ENCODE data around the gene TCF7L1. TPM values are rescaled to one million over a fixed set of nuclear protein-coding genes. Genes with fewer than 3 reads are reported as not detected.

TCF7L1 gene
- total RNA-seq, 1 donor from 2014 or later: 1.3 TPM

GRCh38 chr2:85264471-85264870 lies 131.3 kb downstream of the TCF7L1 start:
- TF ChIP-seq CTCF (IDR thresholded peaks at IDR 0.05; ENCODE audit: insufficient read depth, low read length, severe bottlenecking): no peak
- H3K27me3 ChIP-seq (ENCODE audit: control insufficient read depth, insufficient read depth, low read length): no peaks in the 10 kb centered on the region
- no peaks in the 10 kb centered on the region for H3K36me3 ChIP-seq (ENCODE audit: control insufficient read depth, insufficient read depth, low read length)
- peak; percentile 73 for DNase-seq (ENCODE audit: low read depth)
- peak; percentile 7 for FAIRE-seq
- no peak overlapping the region for H3K4me3 ChIP-seq (ENCODE audit: low read depth, low read length)

GRCh38 chr2:85265304-85265703 lies 132.1 kb downstream of the TCF7L1 start:
- Histone ChIP-seq H3K27me3 (ENCODE audit: control insufficient read depth, insufficient read depth, low read length) (no peaks in the 10 kb centered on the region), H3K4me3 (ENCODE audit: low read depth, low read length) (no peak overlapping the region), H3K36me3 (ENCODE audit: control insufficient read depth, insufficient read depth, low read length) (no peaks in the 10 kb centered on the region)
- no peak for DNase-seq (ENCODE audit: low read depth)
- no peak for FAIRE-seq
- TF ChIP-seq CTCF (IDR thresholded peaks at IDR 0.05; ENCODE audit: insufficient read depth, low read length, severe bottlenecking): no peak

- no peaks in the 10 kb centered on the region for H3K27me3 ChIP-seq (ENCODE audit: control insufficient read depth, insufficient read depth, low read length)
- DNase-seq (ENCODE audit: low read depth) (peak; percentile 61), FAIRE-seq (no peak)
- H3K4me3 ChIP-seq (ENCODE audit: low read depth, low read length): no peak overlapping the region
- H3K36me3 ChIP-seq (ENCODE audit: control insufficient read depth, insufficient read depth, low read length): no peaks in the 10 kb centered on the region
- peak; percentile 81 for TF ChIP-seq CTCF (IDR thresholded peaks at IDR 0.05; ENCODE audit: insufficient read depth, low read length, severe bottlenecking)
Measured at GRCh38 chr2:85266146-85267041, 133.2 kb downstream of the TCF7L1 start.

- Histone ChIP-seq H3K4me3 (ENCODE audit: low read depth, low read length) (no peak overlapping the region), H3K27me3 (ENCODE audit: control insufficient read depth, insufficient read depth, low read length) (no peaks in the 10 kb centered on the region), H3K36me3 (ENCODE audit: control insufficient read depth, insufficient read depth, low read length) (no peaks in the 10 kb centered on the region)
- TF ChIP-seq CTCF (IDR thresholded peaks at IDR 0.05; ENCODE audit: insufficient read depth, low read length, severe bottlenecking): no peak
- FAIRE-seq (no peak), DNase-seq (ENCODE audit: low read depth) (no peak)
Measured at GRCh38 chr2:85269959-85270358, 136.8 kb downstream of the TCF7L1 start.

- FAIRE-seq (no peak), DNase-seq (ENCODE audit: low read depth) (no peak)
- no peak for TF ChIP-seq CTCF (IDR thresholded peaks at IDR 0.05; ENCODE audit: insufficient read depth, low read length, severe bottlenecking)
- Histone ChIP-seq H3K27me3 (ENCODE audit: control insufficient read depth, insufficient read depth, low read length) (no peaks in the 10 kb centered on the region), H3K36me3 (ENCODE audit: control insufficient read depth, insufficient read depth, low read length) (no peaks in the 10 kb centered on the region), H3K4me3 (ENCODE audit: low read depth, low read length) (no peak overlapping the region)
Measured at GRCh38 chr2:85272357-85272756, 139.2 kb downstream of the TCF7L1 start.
